Skin epidermis (tissue), 12 donors: ENCODE results near the gene FUT8.
"Not testable (repeated sequence)": the region's sequence is repeated elsewhere in the genome, so short reads cannot be mapped to it uniquely, and the experiment has no call there.

ENCODE experiments used
- H3K27ac ChIP-seq, 21 experiments: fragments of 200-600 bp; sonication (generic) in 11 of 21; one replicate each; pipeline ENCODE4 v1.5.0; 2020; ENCODE audit warnings: mild to moderate bottlenecking in 3 of 21, inconsistent platforms in 2 of 21, moderate library complexity in 2 of 21
- H3K4me3 ChIP-seq, 7 experiments: fragments of 200-600 bp; sonication (generic) in 2 of 7; one replicate each; pipeline ENCODE4 v1.5.0; 2020; ENCODE audit warnings: inconsistent platforms in 2 of 7, mild to moderate bottlenecking in 2 of 7, moderate library complexity in 1 of 7

The FUT8 gene

GRCh38 chr14:65414961-65415589 lies 2.5 kb downstream of the FUT8 start:
- H3K27ac ChIP-seq = no peak overlapping the region
- peak overlapping the region in 1 of 7 experiments; percentile 2 for H3K4me3 ChIP-seq

GRCh38 chr14:65415613-65416012 lies 3.1 kb downstream of the FUT8 start:
- no peak overlapping the region for H3K27ac ChIP-seq
- no peak overlapping the region for H3K4me3 ChIP-seq

- H3K4me3 ChIP-seq = no peak overlapping the region
- H3K27ac ChIP-seq = no peak overlapping the region
These were observed 7.2 kb downstream of the FUT8 start for GRCh38 chr14:65419593-65420252.

- Histone ChIP-seq H3K27ac (peak overlapping the region in 7 of 21 experiments; percentile 8 to 56 (median 34)), H3K4me3 (no peak overlapping the region)
These were observed 8.9 kb downstream of the FUT8 start for GRCh38 chr14:65421201-65421981.

GRCh38 chr14:65422088-65422834 lies 9.7 kb downstream of the FUT8 start:
- peak overlapping the region in 6 of 21 experiments; percentile 8 to 69 (median 36) for H3K27ac ChIP-seq
- no peak overlapping the region for H3K4me3 ChIP-seq

GRCh38 chr14:65423982-65424381 lies 11.5 kb downstream of the FUT8 start:
- Histone ChIP-seq H3K27ac (no peak overlapping the region), H3K4me3 (no peak overlapping the region)

GRCh38 chr14:65424531-65424930 lies 12.0 kb downstream of the FUT8 start:
- Histone ChIP-seq H3K4me3 (no peak overlapping the region), H3K27ac (no peak overlapping the region)

- no peak overlapping the region for H3K4me3 ChIP-seq
- no peak overlapping the region for H3K27ac ChIP-seq
These were observed 13.4 kb downstream of the FUT8 start for GRCh38 chr14:65425885-65426284.

- not testable (repeated sequence) for H3K27ac ChIP-seq, H3K4me3 ChIP-seq
These were observed 14.4 kb downstream of the FUT8 start for GRCh38 chr14:65426902-65427301.

- Histone ChIP-seq H3K27ac (no peak overlapping the region), H3K4me3 (no peak overlapping the region)
These were observed 16.2 kb downstream of the FUT8 start for GRCh38 chr14:65428691-65429090.

GRCh38 chr14:65429757-65430156 lies 17.2 kb downstream of the FUT8 start:
- H3K27ac ChIP-seq = no peak overlapping the region
- H3K4me3 ChIP-seq = no peak overlapping the region

GRCh38 chr14:65431245-65431644 lies 18.7 kb downstream of the FUT8 start:
- H3K4me3 ChIP-seq = no peak overlapping the region
- no peak overlapping the region for H3K27ac ChIP-seq

- Histone ChIP-seq H3K27ac (no peak overlapping the region), H3K4me3 (no peak overlapping the region)
These were observed 19.4 kb downstream of the FUT8 start for GRCh38 chr14:65431951-65432350.

- H3K4me3 ChIP-seq = no peak overlapping the region
- no peak overlapping the region for H3K27ac ChIP-seq
These were observed 19.9 kb downstream of the FUT8 start for GRCh38 chr14:65432361-65432948.

- no peak overlapping the region for H3K4me3 ChIP-seq
- H3K27ac ChIP-seq = no peak overlapping the region
These were observed 20.6 kb downstream of the FUT8 start for GRCh38 chr14:65433157-65433556.

GRCh38 chr14:65433646-65434045 lies 21.1 kb downstream of the FUT8 start:
- Histone ChIP-seq H3K4me3 (no peak overlapping the region), H3K27ac (peak overlapping the region in 1 of 21 experiments; percentile 14)

- no peak overlapping the region for H3K27ac ChIP-seq
- no peak overlapping the region for H3K4me3 ChIP-seq
These were observed 21.8 kb downstream of the FUT8 start for GRCh38 chr14:65434216-65434850.

GRCh38 chr14:65438266-65438933 lies 25.9 kb downstream of the FUT8 start:
- no peak overlapping the region for H3K27ac ChIP-seq

GRCh38 chr14:65439117-65439516 lies 26.6 kb downstream of the FUT8 start:
- no peak overlapping the region for H3K27ac ChIP-seq
- H3K4me3 ChIP-seq = no peak overlapping the region

More at GRCh38 chr14:65438266-65438933, 25.9 kb downstream of the FUT8 start:
- H3K4me3 ChIP-seq = no peak overlapping the region
